HG03571 (cell line): ENCODE results near the gene TTC21A.

Experiments
- ATAC-seq: cut with Tn5 transposase; IDR thresholded peaks from one replicate; pipeline ENCODE4 v1.9.1; 2021; ENCODE audit not compliant: unreplicated experiment

The TTC21A gene

DNA sequence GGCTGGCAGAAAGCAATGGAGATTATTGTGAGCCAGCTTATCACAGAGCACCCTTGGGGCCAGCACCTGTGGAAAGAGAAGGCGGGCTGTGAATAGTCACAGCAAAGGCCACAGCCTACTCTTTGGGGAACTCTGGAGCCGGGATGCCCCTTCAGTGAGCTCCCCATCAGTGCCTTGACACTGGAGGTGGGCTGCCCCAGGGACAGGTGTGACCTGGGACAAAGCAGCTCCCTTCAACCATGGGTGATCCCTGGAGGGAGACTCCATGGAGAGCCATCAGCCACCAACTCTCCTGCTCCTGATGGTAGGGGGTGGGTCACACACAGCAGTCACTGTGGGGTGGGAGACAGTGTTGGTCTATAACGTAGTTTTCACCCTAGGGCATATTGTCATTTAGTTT lies 5.8 kb downstream of the TTC21A start:
- no peak for ATAC-seq

DNA sequence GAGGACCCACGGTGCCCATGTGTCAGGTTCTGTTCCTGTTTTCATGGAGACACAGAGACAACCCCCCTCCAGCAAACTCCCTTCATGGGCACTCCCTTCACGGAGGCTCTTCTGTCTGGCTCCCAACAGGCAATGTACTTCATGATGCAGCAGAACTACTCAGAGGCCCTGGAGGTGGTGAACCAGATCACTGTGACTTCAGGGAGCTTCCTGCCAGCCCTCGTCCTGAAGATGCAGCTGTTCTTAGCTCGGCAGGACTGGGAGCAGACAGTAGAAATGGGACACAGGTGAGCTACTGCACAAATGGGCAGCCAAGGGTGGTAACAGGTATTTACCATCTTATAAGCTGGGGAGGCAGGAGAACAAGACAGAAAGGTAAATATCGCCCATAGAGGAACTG lies 7.0 kb downstream of the TTC21A start:
- ATAC-seq, result no peak

- no peak for ATAC-seq
Measured at GRCh38 chr3:39115870-39116269, 8.4 kb downstream of the TTC21A start.

- ATAC-seq, result no peak
Measured at GRCh38 chr3:39118079-39118478, 10.6 kb downstream of the TTC21A start.

DNA sequence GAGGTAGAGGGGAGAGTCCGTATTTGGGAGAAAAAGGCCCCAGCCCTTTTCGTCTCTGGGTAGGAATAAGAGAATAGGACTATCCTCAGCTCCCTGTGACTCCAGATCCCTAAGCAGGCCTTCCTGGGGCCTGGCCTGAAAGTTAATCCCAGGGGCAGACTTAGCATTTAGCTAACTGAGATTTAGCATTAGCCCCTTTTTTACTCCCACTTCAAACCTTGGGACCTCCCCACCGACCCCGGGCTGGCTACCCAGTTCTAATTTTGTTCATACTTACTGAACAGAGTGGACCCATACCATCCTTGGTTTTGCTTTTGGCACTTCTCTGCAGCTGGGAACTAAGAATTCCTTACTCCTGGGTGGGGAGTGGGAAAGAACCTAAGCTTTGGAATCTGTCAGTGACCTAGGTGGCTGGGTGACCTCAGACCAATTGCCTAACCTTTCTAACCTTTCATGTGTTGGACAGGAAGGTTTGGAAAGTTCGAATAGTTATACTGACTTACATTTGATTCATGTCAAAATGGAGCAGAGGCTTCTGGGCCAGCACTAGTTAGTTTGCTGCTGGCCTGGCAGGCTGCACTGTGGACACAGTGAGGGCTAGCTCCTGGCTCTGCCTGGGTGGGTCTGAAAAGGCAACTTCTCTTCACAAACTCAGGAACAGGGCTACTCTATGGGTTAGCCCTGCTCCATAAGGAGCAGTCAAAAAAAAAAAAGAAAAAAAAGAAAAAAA lies 11.6 kb downstream of the TTC21A start:
- ATAC-seq, result no peak

DNA sequence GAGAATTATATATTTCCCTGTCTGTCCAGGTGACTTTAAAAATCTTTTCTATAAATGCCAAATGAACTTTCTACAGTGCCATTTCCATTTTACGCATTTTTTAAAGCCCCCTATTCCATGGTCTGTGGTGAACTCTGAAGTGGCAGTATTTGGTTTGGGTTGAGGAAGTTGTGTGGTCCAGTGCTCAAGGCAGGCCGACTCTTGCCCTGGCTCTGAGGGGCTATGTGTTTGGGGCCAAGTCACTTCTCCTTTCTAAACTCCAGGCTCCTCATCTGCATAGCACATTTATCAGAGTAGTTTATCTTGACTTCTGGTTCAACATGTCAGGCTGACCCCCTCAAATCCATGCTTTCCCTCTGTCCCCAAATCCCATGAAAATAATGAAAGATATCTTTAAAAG lies 14.1 kb downstream of the TTC21A start:
- no peak for ATAC-seq

DNA sequence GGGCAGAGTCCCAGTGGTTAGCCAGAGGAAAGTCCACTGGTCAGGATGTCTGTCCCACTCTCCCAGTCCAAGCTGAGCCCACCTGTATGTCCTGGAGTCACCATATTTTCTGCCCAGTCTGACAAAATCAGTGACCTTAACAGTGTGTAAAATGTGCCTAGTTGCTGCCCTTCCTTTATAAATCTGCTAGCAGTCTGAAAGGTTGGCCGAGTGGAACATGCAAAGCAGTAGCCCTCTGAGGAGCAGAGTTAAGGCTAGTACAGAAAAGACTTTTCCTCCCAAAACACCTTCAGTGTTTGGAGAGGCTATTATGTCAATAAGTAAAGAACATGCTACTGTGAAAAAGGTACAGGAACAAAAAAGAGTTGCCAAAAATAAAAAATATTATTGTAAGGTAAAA lies 15.3 kb downstream of the TTC21A start:
- peak; percentile 80 for ATAC-seq

GRCh38 chr3:39124876-39125840 lies 17.7 kb downstream of the TTC21A start:
- ATAC-seq, result no peak

GRCh38 chr3:39125841-39126500 lies 18.5 kb downstream of the TTC21A start:
- ATAC-seq, result no peak

DNA sequence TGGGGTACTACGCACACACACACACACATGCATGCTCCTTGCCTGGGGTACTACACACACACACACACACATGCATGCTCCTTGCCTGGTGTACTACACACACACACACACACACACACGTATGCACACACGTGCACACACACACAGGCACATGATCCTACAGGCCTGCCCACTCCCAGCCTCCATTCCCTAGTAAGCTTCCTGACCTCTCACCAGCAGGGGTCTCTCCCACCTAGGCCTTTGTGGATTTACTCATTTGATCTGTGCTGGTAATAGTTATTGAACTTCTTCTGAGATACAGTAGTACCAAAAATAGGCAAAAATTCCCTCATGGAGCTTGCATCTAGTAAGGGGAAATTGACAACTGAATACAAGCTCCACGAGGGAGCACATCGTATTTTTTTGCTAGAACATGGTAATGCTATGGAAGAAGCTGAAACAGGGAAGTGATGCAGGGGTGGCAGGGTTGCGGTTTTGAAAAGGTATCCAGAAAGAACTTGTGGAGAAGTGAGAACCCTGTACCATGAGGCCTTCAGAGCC lies 19.1 kb downstream of the TTC21A start:
- no peak for ATAC-seq

GRCh38 chr3:39127269-39127907 lies 19.9 kb downstream of the TTC21A start:
- no peak for ATAC-seq

GRCh38 chr3:39127908-39128304 lies 20.4 kb downstream of the TTC21A start:
- no peak for ATAC-seq

DNA sequence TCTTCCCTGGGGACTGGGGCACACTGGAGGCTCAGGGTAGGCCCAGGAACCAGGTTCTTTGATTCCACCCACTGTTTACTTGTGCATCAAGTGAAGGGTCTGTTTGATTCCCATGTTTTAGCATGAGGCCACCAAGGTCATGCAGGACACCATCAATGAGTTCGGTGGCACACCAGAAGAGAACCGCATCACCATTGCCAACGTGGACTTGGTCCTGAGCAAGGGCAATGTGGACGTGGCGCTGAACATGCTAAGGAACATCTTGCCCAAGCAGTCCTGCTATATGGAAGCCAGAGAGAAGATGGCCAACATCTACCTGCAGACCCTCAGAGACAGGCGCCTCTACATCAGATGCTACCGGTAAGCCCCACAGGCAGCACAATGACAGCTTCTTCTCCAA lies 21.5 kb downstream of the TTC21A start:
- no peak for ATAC-seq

- ATAC-seq, result no peak
Measured at GRCh38 chr3:39130026-39130425, 22.5 kb downstream of the TTC21A start.

DNA sequence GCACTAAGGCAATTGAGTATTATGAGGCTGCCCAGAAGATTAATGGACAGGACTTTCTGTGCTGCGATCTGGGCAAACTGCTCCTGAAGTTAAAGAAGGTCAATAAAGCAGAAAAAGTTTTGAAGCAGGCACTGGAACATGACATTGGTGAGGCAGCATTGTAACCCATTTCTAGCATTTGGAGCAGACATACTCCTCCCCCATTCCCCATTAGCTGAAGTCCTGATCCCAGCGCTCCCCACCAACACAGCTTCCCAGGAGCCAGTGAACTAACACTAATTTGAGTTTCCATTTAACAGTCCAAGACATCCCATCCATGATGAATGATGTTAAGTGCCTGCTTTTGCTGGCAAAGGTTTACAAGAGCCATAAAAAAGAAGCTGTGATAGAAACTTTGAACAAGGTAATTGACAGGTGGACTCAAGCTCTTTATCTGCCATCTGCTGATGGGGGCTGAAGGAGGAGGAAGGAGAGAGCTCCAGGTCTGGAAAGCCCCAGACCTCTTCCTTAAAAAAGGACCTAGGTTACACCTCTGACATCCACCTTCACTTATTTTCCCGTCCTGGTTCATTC lies 23.3 kb downstream of the TTC21A start:
- no peak for ATAC-seq

DNA sequence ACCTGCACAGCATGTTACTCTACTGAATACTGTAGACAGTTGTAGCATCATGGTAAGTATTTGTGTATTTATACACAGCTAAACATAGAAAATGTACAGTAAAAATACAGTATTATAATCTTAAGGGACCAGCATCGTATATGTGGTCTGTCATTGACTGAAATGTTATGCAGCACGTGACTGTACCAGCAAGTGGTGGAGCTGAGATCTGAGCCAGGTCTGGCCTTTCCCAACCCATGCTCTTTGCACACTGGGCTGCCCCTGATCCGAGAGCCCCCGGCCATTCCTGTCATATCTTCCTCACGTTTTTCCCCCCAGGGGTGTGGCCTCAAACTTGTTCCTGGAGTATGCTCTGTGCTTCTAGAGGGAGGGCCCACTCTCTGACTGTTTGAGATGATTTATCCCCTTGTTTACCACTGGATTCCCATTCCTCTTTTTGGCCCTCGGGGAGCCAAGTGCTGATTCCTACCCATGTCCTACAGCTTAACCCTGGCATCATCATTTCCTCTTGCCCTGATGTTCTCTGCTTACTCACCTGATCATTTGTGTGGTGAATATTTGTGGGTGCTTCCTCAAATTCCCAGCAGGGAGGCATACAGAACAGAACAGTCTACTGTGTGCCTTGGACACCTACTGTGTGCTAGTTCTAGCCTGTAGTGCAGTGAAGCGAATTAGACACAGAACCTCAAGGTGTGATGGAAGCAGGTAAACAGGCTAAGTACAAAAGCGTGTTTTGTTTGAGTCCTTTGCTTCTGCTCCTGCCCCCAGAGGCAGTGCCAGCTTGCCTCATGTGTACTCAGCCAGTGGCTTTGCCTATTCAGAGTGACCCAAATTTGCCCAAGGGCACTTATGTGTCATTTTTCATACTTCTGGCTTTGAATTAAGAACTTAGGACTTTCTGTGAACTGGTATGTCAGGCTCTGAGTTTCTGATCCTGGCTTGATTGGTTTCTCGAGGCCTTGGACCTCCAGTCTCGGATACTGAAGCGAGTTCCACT lies 24.9 kb downstream of the TTC21A start:
- ATAC-seq, result no peak

DNA sequence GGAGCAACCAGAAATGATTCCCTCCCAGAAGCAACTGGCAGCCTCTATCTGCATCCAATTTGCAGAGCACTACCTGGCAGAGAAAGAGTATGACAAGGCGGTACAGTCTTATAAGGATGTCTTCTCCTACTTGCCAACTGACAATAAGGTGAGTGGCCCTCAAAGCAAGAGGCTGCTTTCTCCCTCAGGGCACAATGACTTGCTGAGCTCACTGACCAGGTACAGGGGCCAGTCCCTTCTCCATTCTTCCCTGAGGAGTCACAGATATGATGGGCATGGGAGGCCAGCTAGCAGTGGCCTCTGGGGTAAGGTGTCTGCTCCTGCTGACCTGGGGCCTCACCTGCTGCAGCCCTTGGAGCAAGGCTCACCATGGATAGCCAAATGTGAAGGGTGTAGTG lies 25.6 kb downstream of the TTC21A start:
- no peak for ATAC-seq

GRCh38 chr3:39133822-39134221 lies 26.3 kb downstream of the TTC21A start:
- no peak for ATAC-seq

- ATAC-seq, result no peak
Measured at GRCh38 chr3:39134305-39134704, 26.8 kb downstream of the TTC21A start.
